HFFc6 (cell line): ENCODE measurements around the gene OGFOD1. TPM values are rescaled to one million over a fixed set of nuclear protein-coding genes. Genes with fewer than 3 reads are reported as not detected.

ENCODE experiments used
- DNase-seq: peaks from one replicate; pipeline ENCODE4 v3.0.0-alpha.2; 2018
- H3K27ac Mint-ChIP-seq: 2 replicates; pipeline ENCODE4 v1.8.0; 2020; ENCODE audit warnings: mild to moderate bottlenecking, mixed read lengths
- H3K27me3 Mint-ChIP-seq: 2 replicates; pipeline ENCODE4 v1.8.0; 2021; ENCODE audit warnings: mild to moderate bottlenecking, moderate library complexity, mixed read lengths; ENCODE audit not compliant: insufficient read depth
- H3K36me3 Mint-ChIP-seq: 2 replicates; pipeline ENCODE4 v1.8.0; 2021; ENCODE audit warnings: low read depth, mixed read lengths
- H3K4me1 Mint-ChIP-seq: 2 replicates; pipeline ENCODE4 v1.8.0; 2020; ENCODE audit warnings: low read depth, mixed read lengths
- H3K4me3 Mint-ChIP-seq: 2 replicates; pipeline ENCODE4 v1.8.0; 2020; ENCODE audit warnings: mild to moderate bottlenecking, moderate library complexity, mixed read lengths
- H3K9me3 Mint-ChIP-seq: 2 replicates; pipeline ENCODE4 v1.8.0; 2020; ENCODE audit warnings: mild to moderate bottlenecking, mixed read lengths
- total RNA-seq, 6 experiments: library from RNA; stranded (reverse); fragmentation: NEBNext Ultra II Directional; extraction: Animal tissue kit (Norgen Biotek cat#: 25700); gene quantifications; 2 replicates in 1 of 6; 3 replicates in 5 of 6; pipeline ENCODE4 v1.2.3, GENCODE V29; 2021
- TF ChIP-seq, protein P1 (sequence below): fragments of 200-600 bp; sonication (generic); IDR thresholded peaks from 2 replicates; pipeline ENCODE4 v1.5.0; 2021; ENCODE audit warnings: antibody characterized with exemption, mild to moderate bottlenecking

OGFOD1 gene
- total RNA-seq, 6 experiments from 2014 or later: 62.8 to 77.0 (median 74.3) TPM

- Mint-ChIP-seq H3K36me3 (peaks cover 43% of the 10 kb centered on the region), H3K4me1 (peaks cover 51% of the 10 kb centered on the region), H3K27ac (peak overlapping the region; percentile 82), H3K4me3 (peak overlapping the region; percentile 98), H3K9me3 (no peaks in the 10 kb centered on the region), H3K27me3 (peaks cover 1% of the 10 kb centered on the region; the same call in 1 of the 2 replicates)
- DNase-seq: peak; percentile 6
- TF ChIP-seq, protein P1, sequence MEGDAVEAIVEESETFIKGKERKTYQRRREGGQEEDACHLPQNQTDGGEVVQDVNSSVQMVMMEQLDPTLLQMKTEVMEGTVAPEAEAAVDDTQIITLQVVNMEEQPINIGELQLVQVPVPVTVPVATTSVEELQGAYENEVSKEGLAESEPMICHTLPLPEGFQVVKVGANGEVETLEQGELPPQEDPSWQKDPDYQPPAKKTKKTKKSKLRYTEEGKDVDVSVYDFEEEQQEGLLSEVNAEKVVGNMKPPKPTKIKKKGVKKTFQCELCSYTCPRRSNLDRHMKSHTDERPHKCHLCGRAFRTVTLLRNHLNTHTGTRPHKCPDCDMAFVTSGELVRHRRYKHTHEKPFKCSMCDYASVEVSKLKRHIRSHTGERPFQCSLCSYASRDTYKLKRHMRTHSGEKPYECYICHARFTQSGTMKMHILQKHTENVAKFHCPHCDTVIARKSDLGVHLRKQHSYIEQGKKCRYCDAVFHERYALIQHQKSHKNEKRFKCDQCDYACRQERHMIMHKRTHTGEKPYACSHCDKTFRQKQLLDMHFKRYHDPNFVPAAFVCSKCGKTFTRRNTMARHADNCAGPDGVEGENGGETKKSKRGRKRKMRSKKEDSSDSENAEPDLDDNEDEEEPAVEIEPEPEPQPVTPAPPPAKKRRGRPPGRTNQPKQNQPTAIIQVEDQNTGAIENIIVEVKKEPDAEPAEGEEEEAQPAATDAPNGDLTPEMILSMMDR: no peak
These were observed 924 bp upstream of the OGFOD1 start for GRCh38 chr16:56450275-56450985.

DNA sequence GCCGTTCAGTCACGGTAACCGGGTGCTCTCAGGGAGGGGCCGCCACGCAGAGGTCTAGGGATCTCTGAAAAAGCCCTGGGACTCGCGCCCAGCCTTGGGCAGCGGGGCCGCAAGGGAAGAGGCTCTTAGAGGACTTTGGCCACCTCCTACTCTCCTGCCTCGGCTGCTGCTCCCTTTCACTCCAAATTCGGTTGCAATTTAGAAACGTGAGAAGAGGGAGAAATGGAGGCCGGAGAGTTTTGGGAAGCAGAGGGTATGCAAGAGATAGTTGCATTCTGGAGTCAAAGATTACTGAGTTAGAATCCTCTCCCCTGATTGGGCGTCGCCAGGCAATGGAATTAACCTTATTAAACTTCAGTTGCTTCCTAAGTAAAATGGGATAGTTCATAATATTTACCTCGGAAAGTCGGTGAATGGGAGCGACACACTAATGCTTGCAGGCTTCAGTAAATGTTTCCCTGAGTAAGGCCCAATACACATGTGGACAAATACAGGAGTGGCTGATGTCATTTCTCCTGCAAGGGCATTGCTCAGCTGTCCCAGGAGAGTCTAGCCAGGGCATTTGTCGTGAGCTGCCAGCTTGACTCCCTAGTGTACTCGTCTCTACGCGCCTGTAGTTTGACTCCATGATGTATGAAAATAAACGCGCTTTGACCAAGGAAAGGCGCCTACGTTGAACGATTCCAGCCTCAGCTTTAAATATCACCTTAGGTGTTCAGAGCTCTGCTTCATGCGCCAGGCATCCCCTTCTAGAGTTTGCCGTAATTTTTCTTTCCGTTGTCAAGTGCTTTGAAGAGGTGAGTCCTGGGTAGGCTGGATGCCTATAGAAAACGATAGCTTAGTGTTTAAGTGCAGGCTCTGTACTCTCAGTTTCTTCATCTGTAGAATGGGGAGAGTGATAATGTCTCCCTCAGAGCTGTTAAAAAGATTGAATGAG, 667 bp downstream of the OGFOD1 start:
- peak overlapping the region; percentile 98 for H3K4me3 Mint-ChIP-seq
- TF ChIP-seq, protein P1: no peak
- H3K27ac Mint-ChIP-seq: peak overlapping the region; percentile 95
- peak; percentile 50 for DNase-seq
- H3K9me3 Mint-ChIP-seq: no peaks in the 10 kb centered on the region
- H3K27me3 Mint-ChIP-seq: peaks cover 1% of the 10 kb centered on the region; the same call in 1 of the 2 replicates
- peaks cover 50% of the 10 kb centered on the region for H3K4me1 Mint-ChIP-seq
- H3K36me3 Mint-ChIP-seq: peaks cover 54% of the 10 kb centered on the region

DNA sequence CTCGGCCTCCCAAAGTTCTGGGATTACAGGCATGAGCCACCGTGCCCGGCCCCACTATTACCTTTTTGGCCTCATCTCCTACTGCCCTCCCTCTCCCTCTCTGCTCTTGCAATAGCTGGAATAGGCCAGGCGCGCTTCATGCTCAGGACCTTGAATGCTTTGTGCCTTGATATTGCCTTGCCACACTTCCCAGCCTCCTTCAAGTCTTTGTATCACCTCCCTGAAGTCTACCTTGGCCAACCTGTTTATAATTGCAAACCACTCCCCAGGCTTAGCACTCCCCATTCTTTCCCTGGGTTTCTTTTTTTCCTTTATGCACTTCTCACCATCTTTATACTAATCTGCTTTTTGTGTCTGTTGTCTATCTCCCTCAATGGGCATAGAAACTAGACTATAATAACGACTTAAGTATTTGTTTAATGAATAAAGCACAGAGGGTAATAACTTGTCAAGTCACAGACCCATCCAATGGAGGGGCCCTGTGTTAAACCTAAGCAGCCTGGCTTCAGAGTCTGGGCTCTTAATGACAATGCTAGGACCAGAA, 6.6 kb downstream of the OGFOD1 start:
- H3K27ac Mint-ChIP-seq: no peak overlapping the region
- H3K27me3 Mint-ChIP-seq: no peaks in the 10 kb centered on the region
- peaks cover 65% of the 10 kb centered on the region for H3K36me3 Mint-ChIP-seq
- H3K4me3 Mint-ChIP-seq: no peak overlapping the region
- H3K4me1 Mint-ChIP-seq: peaks cover 7% of the 10 kb centered on the region; the same call in 1 of the 2 replicates
- no peaks in the 10 kb centered on the region for H3K9me3 Mint-ChIP-seq
- no peak for DNase-seq
- TF ChIP-seq, protein P1: no peak

- no peak overlapping the region for H3K4me3 Mint-ChIP-seq
- H3K27ac Mint-ChIP-seq: no peak overlapping the region
- no peaks in the 10 kb centered on the region for H3K9me3 Mint-ChIP-seq
- TF ChIP-seq, protein P1: no peak
- H3K27me3 Mint-ChIP-seq: no peaks in the 10 kb centered on the region
- H3K4me1 Mint-ChIP-seq: no peaks in the 10 kb centered on the region
- no peak for DNase-seq
- peaks cover 60% of the 10 kb centered on the region for H3K36me3 Mint-ChIP-seq
These were observed 8.7 kb downstream of the OGFOD1 start for GRCh38 chr16:56460101-56460500.

DNA sequence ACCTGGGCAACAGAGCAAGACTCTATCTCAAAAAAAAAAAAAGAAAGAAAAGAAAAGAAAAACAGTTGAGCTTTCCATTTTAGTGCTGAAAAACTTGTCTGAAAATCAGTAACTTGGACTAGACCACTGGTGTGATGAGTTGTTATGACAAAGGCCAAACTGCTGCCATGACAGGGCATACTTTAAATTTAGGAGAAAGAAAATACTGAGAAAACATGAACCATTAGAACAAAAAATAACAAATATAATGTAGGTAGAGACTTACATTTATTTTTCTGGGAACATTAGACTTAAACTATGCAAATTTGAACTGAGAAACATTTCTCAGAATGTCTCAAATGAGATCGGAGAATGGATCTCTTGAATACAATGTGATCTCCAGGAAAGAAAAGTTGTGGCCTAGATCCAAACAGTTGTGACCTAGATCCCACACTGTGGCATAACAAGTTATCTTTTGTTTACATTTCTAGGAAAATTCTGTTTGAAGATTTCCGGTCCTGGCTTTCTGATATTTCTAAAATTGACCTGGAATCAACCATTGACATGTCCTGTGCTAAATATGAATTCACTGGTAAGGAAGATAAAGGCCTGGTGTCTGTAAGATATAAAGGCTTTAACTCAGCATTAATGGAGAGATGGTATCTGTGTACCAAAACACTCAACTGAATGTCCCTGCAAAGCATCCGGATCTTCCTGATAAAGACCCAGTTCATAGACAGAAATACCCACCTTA, 10.9 kb downstream of the OGFOD1 start:
- H3K27me3 Mint-ChIP-seq: no peaks in the 10 kb centered on the region
- TF ChIP-seq, protein P1: no peak
- H3K4me1 Mint-ChIP-seq: no peaks in the 10 kb centered on the region
- no peaks in the 10 kb centered on the region for H3K9me3 Mint-ChIP-seq
- no peak overlapping the region for H3K4me3 Mint-ChIP-seq
- peaks cover 49% of the 10 kb centered on the region for H3K36me3 Mint-ChIP-seq
- DNase-seq: no peak
- H3K27ac Mint-ChIP-seq: no peak overlapping the region
